Stimulated activated CD8-positive, alpha-beta memory T cell treated with anti-CD3 and anti-CD28 coated beads, Interleukin-7, amount 100 ng/mL, for 24 hours (primary cell): ENCODE data around the gene NLK.
A peak's percentile ranks its signal among the peaks of the same experiment; 100 is the strongest.

Source experiments
- DNase-seq: peaks from one replicate; pipeline ENCODE4 v3.0.0-alpha.2; 2020; ENCODE audit warnings: low read depth

The NLK gene

DNA sequence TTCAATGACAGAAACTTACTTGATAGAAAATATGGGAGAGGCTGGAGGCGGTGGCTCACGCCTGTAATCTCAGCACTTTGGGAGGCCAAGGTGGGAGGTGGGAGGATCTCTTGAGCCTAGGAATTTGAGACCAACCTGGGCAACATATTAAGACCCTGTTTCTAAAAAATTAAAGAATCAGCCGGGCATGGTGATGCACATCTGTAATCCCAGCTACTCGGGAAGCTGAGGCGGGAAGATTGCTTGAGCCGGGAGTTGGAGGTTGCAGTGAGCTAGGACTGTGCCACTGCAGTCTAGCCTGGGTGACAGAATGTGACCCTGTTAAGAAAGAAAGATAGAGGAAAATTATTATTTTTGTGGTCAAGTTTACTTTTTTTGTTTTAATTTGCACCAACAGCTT is 2.1 kb upstream of the NLK start:
- DNase-seq = no peak

DNA sequence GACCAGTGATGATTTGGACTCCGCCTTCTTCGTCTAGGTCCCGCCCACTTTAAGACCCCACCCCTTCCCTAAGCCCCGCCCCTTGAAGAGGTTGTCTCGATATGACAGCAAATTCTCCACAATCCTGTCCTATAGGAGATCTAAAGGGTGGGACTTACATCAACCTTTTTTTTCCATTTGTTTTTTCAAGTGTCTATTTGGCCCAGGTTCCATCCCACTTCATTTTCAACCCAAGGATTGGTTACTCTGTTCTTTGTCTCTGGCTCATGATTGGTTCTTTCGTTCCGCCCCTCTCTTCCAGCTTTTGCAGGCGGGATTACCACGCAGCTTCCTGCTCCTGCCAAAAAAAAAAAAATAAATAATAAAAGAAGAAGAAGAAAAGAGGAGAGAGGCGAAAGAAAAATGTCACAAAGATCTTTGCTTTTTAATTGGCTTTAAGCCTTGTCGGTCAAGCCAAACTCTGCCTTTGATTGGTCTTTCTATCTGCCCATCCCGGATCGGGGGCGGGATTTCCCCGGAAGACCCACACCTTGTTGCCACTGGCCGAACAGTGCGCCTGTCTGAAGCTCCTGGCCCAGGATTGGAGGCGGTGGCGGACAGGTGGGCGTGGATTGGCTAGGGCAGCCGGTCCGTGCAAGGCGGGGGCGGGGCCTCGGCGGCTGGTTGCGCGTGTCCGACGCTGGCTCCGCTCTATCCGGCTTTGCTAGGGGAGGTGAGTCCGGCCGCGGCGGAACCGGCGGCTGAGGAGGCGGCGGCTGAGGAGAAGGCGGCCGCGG is 1.2 kb upstream of the NLK start:
- DNase-seq = peak; percentile 97

DNA sequence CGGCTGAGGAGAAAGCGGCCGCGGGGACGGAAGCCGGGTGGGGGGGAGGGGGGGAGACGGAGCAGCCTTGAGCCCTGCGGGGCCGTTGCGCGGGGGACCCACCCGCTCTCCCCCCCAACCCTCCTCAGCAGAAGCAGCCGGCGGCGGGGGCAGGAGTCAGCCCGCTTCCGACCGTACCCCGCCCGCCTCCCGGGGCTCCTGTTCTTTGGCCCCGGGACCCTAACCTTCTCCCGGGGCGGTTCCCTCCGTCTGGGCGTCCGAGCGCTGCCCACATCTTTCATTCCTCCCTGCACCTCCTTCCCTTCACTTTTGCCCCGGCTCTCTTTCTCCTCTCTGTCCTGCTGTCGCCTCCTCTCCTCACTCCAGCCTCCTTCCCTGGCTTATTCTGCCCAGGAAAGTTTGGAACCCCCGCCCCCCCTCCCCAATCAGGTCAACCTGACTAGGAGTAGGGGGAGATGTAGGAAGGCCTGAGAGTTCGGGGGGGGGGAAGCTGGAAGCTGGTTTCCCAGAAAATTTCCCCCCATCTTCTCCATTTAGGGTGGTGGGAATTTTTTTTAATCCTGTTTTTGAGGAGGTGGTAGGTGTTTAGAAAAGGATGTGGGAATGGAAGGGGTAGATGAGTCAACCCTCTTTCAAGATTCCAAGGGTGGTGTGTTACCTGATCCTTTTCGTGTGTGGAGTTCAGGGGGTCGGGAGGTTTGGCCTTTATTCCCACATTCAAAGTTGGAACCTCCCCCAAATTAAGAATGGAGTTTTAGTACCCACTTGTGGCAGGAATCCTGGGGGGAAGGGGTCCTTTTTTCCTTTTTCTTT is 427 bp upstream of the NLK start:
- no peak for DNase-seq

DNA sequence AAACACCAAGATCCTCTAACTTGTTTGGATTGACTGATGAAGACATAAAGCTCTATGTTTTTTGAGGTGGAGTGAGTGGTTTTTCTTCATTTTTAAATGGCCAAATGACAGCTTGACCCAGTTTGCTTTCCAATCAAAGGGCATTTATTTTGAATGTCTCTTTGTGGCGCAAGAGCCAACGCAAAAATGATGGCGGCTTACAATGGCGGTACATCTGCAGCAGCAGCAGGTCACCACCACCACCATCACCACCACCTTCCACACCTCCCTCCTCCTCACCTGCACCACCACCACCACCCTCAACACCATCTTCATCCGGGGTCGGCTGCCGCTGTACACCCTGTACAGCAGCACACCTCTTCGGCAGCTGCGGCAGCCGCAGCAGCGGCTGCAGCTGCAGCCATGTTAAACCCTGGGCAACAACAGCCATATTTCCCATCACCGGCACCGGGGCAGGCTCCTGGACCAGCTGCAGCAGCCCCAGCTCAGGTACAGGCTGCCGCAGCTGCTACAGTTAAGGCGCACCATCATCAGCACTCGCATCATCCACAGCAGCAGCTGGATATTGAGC is 329 bp downstream of the NLK start:
- no peak for DNase-seq

DNA sequence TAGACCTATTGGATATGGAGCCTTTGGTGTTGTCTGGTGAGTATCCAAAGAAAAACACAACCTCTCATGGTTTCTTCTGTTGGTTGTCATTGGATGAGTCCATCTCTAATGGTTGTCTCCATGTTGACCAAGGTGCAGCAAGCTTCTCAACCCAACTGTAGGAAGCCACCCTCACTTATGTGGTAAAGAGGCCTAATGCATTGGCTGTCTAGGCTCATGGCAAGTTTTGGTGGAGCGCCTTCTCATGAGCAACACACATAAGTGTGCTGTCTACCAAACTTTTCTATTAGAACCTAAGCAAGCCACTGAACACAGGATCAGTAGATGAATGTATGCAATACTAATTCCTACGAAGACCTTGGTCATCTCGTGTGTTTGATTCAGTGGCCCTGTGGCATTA is 819 bp downstream of the NLK start:
- no peak for DNase-seq

DNA sequence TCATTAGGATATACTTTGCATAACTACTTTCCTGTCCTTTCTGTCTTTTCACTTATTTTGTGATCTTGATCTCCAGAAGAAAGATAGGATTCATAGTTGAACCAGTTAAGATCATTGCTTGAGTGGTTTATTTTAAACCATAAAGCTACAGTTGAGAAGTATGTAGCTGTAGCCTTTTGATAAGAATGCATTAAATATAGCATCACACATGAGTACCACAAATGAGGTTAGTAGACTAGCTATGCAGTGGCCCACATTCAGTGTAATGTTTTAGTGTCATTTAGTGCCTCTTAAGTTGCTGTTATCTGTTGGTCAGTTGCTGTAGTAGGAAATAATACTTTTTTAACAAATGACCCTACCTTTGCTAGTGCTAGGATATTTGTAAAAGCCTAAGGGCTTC is 1.3 kb downstream of the NLK start:
- DNase-seq = no peak

DNA sequence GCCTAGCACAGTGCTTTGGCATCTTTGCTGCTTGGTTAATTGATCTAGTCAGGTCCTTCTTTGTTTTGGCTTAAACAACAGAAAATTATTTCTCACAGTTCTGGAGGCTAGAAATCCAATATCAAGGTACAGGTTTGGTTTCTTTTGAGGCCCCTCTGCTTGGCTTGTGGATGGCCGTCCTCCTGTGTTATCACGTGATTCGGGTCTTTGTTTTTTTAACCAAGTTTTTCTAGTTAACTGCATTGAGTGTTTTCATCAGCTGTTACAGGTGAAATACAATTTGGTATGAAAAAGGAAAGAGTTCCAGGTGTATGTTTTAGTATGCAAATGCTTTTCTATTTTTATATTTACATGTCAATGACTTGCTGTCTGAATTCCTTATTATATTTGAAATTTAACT is 2.8 kb downstream of the NLK start:
- DNase-seq = no peak

DNA sequence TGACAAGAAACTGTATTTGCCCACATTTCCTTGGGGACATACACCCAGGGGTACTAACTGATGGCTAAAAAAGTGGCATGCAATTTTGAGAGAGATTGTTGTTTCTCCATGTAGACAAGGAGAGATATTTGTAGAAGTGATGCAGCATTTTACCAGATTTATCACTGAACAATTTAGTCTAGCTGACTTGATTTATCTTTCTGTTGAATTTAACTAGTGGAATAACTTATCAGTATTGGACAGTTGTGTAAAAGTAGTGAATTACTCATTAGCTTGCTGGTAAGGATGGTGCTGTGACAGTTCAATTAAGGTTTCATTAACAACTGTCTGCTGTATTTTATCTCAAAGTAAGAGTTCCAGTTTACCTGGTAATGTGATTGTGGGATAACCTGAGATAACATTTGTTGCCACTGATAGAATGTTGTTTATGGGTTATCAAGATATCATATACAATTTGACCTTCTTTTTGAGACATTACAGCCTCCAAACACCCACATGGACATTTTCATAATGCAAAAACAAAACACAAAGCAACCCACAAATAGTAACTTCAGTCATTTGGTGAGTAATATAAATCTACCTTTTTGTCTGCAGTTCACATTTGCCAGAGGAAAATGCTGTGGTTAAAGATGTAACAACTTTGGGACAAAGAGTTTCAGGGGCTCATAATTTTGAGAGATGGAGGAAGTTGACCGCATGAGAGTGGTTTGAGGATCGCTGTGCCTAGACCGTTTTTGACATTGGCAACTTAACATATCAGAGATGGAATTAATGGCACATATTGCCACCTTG is 3.8 kb downstream of the NLK start:
- DNase-seq = no peak

DNA sequence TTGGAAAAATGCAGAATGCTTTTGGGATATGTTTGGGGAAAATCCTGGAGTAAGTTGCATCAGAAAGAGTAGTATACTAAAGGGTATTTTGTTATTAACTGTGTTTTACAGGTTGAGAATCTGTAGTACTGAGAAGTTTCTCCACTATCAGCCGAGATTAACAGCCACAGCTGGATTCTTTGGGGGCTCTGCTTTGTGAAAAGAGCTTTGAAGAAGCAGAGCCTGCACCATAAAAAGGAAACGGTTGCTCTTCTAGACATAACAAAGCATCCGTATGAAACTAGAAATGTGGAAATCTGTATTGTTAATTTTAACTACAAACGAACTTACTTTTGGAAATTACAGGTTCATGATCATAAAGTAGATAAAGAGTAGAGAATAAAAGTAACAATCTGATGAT is 5.3 kb downstream of the NLK start:
- DNase-seq = no peak

DNA sequence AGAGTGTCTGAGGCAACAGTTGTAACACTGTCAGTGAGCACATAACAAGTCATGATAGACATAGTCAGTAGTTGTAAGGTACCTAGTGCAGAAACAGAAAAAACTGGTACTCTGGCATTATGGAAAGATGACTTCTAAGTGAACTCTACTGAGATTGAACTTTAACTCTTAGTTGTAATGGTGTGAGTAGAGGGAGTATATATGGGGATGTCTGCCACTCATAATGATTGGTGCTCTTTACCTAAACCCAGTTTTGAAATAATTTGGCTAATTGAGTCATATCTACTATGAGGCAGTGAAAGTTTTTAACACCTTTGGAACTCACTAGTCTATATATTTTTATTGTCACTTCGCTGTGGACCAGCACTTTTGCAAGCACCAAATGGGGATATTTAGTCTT is 6.6 kb downstream of the NLK start:
- DNase-seq = no peak

DNA sequence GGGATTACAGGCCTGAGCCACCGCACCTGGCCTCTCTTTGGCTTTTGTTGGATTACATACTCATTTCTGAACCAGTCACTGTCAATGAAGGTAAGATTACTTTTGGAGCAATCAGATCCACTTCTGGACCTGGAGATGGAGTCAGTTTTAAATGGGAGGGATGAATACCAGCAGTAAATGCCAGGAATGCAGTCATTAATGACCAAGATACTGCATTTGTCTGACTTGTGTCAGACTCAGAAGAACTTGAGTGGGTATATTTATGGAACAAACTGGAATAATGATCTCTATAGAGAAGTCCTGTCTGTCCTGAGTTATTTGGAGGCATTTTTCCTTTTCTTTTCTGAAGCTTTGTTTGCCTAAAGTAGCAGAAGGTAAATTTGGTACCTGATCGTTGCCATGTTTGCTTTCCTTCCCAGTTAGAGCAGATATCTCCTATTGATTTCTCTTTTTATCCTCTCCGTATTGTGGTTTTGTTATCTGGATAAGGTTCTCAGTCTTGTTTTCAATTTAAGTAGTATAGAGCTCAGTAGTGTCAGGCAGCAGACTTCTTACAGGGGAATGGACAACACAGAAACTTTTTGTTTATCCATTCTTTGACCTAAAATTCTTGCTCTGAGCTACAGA is 10.7 kb downstream of the NLK start:
- no peak for DNase-seq

DNA sequence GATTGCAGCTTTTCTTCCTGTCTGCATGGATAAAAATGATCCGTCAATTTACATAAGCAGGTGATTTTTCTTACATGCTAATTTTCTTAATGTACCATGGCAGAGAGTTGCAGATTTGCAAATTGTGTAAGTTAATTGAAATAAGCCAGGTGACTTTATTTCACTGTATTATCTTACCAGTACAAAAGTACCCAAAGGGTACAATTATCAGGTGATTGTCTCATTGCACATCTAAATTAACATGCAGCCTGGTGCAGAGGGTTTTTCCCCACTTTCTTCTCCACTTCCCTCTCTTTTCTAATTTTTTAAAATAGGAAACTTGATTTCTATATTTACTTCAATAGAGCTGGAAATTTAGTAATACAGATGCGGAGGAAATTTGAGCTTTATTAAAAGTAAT is 11.2 kb downstream of the NLK start:
- DNase-seq = no peak

DNA sequence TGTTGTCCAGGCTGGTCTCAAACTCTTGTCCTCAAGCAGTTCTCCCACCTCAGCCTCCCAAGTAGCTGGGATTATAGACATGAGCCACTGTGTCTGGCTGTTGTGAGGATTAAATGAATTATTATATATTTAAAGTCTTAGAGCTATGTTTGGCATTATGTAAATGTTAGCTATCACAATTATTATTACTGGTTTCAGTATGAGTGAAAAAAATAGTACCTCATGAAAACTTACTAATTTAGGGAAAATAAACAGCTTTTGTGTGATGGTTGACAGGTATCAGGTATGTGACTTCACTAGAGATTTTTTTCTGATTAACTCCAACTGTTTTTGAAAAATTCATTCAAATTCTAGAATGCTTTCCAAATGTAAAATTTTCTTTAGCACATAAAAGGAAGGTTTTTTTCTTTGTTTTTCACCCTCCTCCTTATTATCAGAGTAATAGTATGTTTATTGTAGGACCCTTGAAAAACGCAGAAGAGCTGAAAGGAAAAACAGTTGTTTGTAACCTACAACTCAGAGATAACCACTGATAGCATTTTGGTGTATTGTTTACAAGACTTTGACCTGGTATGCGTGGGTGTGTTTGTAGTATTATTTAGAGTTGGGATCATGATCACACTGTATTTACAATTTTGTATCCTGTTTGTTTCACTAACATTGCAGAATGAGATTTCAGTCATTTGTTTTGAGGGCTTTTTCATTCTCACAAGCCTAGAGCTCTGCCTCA is 13.2 kb downstream of the NLK start:
- DNase-seq = no peak

DNA sequence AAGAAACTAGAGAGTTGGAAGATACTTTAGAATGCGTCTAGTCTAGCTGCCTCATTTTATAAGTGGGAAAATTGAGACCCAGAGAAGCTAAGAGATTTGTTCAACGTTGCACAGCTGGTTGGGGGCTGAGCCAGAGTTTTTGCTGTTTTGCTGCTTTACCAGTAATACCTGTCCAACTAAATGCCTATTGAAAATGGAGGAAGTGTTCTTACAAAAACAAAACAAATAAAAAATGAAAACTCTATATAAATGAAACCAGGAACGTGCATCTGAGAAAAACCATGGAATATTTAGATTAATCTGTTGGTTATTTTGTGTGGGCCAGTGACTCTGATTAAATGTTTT is 13.8 kb downstream of the NLK start:
- DNase-seq = no peak

DNA sequence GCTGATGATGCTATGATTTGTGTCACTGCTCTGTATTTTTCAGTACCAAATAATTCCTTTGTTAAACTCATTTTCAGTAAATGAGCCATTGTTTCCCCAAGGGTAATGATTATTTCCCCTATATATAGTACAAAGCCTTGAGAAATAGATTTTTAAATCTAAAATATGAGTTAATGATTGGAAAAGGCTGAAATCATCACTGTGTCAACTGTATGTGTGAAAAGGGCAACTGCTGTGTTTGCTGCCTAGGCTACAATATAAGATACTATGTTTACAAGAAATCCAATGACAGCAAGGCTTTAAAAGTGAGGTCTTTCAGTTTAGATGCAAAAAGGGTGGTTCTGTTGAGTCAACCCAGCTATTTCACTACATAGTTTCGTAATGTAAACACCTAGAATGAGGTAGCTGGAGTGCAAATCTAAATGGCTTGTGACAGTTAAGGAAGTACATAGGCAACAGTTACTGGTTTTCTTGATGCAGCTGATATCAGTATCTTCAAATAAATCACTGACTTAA is 15.3 kb downstream of the NLK start:
- DNase-seq = no peak

DNA sequence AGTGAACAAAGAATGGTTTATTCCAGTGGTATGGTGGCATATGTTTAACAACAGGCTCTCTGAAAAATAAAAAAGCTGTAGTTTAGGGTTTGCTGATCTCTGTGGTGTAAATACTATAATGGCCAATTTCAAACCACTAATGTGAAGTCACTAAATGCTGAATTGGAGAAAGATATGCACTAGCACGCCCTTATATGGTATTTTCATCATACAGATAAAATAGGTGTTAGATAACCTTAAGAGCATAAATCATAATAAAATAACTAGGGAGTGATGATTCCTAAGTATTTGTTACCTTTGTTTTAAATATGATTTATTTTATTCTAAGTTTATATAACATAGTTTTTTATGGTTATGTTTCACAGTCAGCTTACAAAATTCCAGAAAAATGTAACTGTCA is 17.2 kb downstream of the NLK start:
- DNase-seq = no peak

DNA sequence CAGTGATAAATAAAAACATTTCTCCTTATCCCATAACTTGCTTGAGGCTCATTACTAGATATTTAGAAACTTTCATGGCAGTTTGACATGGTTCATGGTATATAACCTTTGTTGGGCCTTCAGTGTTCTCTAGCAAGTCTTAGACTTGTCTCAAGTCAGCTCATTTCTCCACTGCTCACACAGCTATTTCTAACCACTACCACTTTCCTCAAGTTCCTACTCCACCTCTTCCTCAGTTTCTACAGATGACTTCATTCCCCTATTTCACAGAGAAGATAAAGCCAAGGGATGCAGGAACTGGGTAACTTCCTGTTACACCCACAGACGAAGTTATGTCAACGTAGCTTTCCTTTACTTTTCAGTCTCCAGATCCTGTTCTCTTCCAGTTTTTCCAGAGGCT is 23.2 kb downstream of the NLK start:
- no peak for DNase-seq

DNA sequence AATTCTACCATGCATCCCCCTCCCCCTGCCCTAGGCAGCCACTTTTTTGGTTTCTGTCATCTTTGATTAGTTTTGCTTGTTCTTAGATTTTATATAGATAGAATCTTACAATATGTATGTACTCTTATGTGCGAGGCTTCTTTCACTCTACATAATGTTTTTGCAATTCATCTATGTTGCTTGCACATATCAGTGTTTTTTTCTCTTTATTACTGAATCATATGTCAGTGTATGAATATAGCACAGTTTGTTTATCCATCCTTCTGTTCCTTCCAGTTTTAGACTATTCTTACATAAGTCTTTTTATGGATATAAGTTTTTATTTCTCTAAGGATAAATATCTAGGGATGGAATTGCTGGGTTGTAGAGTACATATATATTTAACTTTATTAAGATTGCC is 26.6 kb downstream of the NLK start:
- DNase-seq = no peak

DNA sequence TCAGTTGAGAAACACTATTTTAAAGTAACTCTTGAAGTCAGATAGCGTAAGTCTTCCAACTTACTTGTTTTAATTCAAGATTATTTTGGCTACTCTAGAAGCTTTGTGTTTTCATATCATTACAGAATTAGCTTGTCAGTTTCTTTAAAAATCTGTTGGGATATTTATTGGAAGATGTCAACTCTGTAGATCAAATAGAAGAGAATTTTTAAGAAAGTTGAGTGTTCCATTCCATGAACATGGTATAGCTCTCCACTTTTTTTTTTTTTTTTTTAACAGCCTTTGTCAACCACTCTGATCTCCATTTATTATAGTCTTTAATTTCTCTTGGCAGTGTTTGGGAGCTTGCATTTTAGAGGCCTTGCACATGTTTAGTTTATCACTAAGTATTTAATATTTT is 28.7 kb downstream of the NLK start:
- DNase-seq = no peak

DNA sequence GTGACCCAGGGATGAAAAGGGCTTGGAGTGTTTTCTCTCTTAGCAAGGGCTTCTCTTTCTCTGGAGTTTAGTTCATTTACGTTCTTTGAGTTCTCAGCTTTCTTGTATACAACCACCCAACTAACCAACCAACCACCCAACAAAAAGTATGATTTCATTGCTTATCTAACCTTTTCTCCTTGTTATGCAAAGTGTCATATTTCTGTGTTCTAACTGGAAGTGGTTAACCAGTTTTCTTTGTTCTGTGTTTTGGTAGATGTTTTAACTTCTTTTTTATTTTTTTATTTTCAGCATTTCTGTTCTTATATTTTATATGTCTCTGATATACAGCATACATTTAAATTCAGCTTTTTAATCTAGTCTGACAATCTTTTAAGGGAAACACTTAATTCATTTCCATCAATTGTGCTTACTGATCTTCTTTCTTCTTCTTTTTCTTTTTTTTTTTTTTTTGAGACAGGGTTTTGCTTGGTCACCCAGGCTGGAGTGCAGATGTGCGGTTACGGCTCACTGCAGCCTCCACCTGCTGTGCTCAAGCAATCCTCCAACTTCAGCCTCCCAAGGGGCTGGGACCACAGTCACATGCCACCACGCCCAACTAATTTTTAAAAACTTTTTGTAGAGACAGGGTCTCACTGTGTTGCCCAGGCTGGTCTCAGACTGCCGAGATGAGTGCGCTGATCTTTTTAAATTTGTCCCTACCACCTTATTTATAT is 29.6 kb downstream of the NLK start:
- DNase-seq = no peak
